Stimulated activated CD4-positive, alpha-beta T cell treated with anti-CD3 and anti-CD28 coated beads, TNF-alpha, amount 100 ng/mL, for 24 hours (primary cell): ENCODE measurements around the gene KRT75.
"Not testable (repeated sequence)": the region's sequence is repeated elsewhere in the genome, so short reads cannot be mapped to it uniquely, and the experiment has no call there.

ENCODE experiments used
- DNase-seq, 3 experiments: peaks; one replicate each; pipeline ENCODE4 v3.0.0-alpha.2; 2020; ENCODE audit warnings: low read depth in 3 of 3

The KRT75 gene

GRCh38 chr12:52434081-52434733 is at the start of gene KRT75:
Gene KRT75 (minus strand): TSS chr12:52434371. CDS start chr12:52434304, 67 bp downstream.
- DNase-seq: no peak

- DNase-seq: no peak
These were observed 45.9 kb upstream of the KRT75 start for GRCh38 chr12:52480073-52480472.

- no peak for DNase-seq
These were observed 43.5 kb upstream of the KRT75 start for GRCh38 chr12:52477651-52478050.

GRCh38 chr12:52474212-52474611 is 40.0 kb upstream of the KRT75 start:
- DNase-seq: no peak

GRCh38 chr12:52473768-52474167 is 39.6 kb upstream of the KRT75 start, which contains the start of gene KRT6C:
Gene KRT6C (minus strand): TSS chr12:52473805. CDS start chr12:52473737, 68 bp downstream.
- no peak for DNase-seq

- no peak for DNase-seq
These were observed 35.7 kb upstream of the KRT75 start for GRCh38 chr12:52469853-52470252.

GRCh38 chr12:52464897-52465296 is 30.7 kb upstream of the KRT75 start:
- no peak for DNase-seq

GRCh38 chr12:52461693-52462092 is 27.5 kb upstream of the KRT75 start:
- no peak for DNase-seq

- DNase-seq: no peak
These were observed 24.7 kb upstream of the KRT75 start for GRCh38 chr12:52458861-52459260.

- DNase-seq: no peak
These were observed 21.6 kb upstream of the KRT75 start for GRCh38 chr12:52455821-52456220.

- DNase-seq: no peak
These were observed 20.4 kb upstream of the KRT75 start for GRCh38 chr12:52454411-52455201.

- DNase-seq: no peak
These were observed 17.9 kb upstream of the KRT75 start, which contains the start of gene KRT6B for GRCh38 chr12:52452101-52452500. Gene KRT6B (minus strand): TSS chr12:52452146. CDS start chr12:52452078, 68 bp downstream.

GRCh38 chr12:52448228-52448627 is 14.1 kb upstream of the KRT75 start:
- no peak for DNase-seq

GRCh38 chr12:52447196-52447595 is 13.0 kb upstream of the KRT75 start:
- DNase-seq: not testable (repeated sequence)

GRCh38 chr12:52446367-52447045 is 12.3 kb upstream of the KRT75 start:
- DNase-seq: no peak

- DNase-seq: no peak
These were observed 11.7 kb upstream of the KRT75 start for GRCh38 chr12:52445876-52446275.

GRCh38 chr12:52444647-52445595 is 10.8 kb upstream of the KRT75 start:
- DNase-seq: no peak

- DNase-seq: no peak
These were observed 9.8 kb upstream of the KRT75 start for GRCh38 chr12:52443966-52444365.

- DNase-seq: no peak
These were observed 8.5 kb upstream of the KRT75 start for GRCh38 chr12:52442600-52443061.

GRCh38 chr12:52441320-52441911 is 7.2 kb upstream of the KRT75 start:
- no peak for DNase-seq

- no peak for DNase-seq
These were observed 6.7 kb upstream of the KRT75 start for GRCh38 chr12:52440821-52441319.
